HG03439 (cell line): ENCODE data around the gene TRDN.
"Not testable (repeated sequence)": the region's sequence is repeated elsewhere in the genome, so short reads cannot be mapped to it uniquely, and the experiment has no call there.

Experiments used
- ATAC-seq: cut with Tn5 transposase; IDR thresholded peaks from one replicate; pipeline ENCODE4 v1.9.1; 2021; ENCODE audit warnings: mild to moderate bottlenecking, moderate library complexity; ENCODE audit not compliant: unreplicated experiment

Gene TRDN

GRCh38 chr6:123635567-123635966 lies 1.2 kb downstream of the TRDN start:
- no peak for ATAC-seq

- ATAC-seq = no peak
Observed at GRCh38 chr6:123635144-123635543, 1.6 kb downstream of the TRDN start.

- no peak for ATAC-seq
Observed at GRCh38 chr6:123632641-123633040, 4.1 kb downstream of the TRDN start.

GRCh38 chr6:123629258-123629941 lies 7.3 kb downstream of the TRDN start:
- ATAC-seq = no peak

DNA sequence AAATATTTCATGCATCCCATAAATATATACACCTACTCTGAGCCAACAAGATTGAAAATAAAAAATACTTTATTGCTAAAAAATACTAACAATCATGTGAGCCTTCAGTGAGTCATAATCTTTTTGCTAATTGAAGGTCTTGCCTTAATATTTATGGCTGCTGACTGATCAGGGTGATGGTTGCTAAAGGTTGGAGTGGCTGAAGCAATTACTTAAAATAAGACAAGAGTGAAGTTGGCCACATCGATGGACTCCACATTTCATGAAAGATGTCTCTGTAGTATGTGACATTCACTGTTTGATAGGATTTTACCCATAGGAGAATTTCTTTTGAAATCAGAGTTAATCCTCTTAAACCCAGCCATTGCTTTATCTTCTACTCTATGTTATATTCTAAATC lies 11.1 kb downstream of the TRDN start:
- ATAC-seq = no peak

DNA sequence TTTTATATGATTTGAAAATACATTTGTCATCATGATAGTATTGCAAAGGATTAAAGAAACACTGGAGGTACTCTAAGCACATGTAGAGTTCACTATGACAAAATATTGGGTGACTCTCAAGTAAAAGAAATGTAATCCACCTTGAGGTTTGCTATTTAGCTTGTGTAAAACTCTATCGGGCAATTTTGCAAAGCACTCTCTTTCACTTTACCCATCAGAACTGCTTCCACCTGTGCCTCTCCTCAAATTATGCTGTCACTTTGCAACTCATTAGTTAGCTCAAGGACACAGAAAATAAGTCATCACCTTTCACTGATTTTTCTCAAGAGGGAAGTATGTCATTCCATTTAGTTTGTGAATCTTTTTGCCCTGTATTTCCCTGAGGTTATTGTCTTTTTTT lies 14.0 kb downstream of the TRDN start:
- ATAC-seq = no peak

GRCh38 chr6:123619156-123619555 lies 17.6 kb downstream of the TRDN start:
- ATAC-seq = no peak

DNA sequence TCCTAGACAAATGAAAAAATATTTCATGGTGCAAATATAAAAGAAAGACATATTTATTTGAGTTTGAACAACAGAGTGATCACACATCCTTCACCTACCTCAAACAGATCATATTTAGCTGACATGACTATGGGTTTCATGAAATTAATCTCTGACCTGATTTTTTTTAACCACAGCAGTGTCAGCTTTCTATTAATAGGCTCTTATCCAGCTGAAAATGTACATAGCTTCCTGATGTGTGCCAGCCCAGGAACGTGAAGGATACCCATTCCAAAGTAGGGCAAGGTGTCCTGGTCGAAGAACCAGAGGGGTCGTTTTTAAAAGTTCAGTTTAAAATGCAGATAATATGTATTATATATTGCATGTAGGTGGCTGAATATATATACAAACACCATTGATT lies 19.8 kb downstream of the TRDN start:
- ATAC-seq = no peak

GRCh38 chr6:123616016-123616415 lies 20.7 kb downstream of the TRDN start:
- ATAC-seq = no peak

DNA sequence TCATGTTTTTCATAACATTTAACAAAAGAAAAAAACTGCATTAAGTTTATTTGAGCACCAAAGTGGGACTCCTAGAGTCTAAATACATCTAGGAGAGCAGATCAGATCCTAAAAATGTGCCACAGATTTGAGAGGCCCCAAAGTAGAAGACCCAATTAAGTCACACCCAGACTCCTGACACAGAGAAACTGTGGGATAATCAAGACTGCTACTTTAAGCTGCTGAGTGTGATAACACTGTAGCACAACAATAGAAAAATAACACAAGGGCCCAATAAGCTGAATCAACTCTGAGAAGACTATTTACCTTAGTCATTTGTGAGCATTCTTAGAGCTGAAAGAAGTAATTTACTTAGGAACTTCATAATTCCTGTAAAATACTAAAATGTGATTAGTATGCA lies 26.0 kb downstream of the TRDN start:
- ATAC-seq = no peak

DNA sequence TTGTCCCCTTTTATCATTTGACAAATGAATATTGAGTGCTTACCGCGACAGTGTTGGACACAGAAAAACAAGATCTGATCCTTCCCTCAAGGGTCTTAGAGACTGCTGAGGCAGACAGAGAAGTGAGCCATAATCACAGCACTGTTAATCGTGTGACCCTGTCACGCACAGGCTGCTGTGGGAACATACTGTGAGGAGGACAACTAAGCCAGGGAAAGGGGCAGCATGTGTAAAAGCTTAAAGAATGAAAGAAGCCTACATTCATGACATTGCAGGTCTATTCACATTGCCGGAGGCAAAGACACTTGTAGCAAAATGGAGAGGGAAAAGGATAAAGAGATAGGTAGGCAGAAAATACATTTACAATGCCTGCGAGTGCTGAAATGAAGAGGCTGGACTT lies 32.7 kb downstream of the TRDN start:
- ATAC-seq = no peak

DNA sequence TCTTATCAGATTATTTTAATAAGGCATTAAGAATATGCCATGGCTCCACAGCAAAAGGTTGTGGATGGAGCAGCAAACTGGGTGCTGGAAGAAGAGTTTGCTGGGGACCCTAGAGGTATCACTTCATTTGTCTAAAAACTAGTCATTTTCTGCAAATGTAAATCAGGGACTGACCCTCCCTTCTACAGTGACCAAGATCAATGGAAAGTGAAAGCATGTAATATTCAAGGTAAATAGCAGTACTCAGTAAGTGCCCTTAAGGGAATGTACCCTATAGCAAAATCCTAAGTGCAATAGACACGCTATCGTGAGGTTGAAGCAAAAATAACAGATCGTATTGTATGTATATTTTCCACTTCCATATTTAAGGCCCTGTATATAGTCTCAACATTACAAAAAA lies 38.7 kb downstream of the TRDN start:
- peak; percentile 95 for ATAC-seq

DNA sequence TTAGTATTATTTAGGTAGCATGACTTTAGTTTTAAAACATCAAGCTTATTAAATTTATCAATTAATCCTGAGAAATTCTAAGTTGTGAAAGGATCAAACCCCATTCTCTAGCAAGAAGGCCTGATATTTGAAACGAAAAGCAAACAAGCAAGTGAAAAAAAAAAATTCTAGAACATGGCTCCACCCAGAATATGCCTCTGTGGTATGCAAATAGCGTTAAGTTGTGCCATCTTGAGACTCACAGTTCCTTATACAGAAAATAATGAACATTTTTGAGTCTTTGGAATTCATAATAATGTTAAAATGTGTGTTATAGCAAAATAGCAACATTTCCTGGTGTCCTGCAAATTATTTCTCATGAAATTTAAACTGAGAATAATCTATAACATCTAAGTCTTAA lies 42.0 kb downstream of the TRDN start:
- no peak for ATAC-seq

DNA sequence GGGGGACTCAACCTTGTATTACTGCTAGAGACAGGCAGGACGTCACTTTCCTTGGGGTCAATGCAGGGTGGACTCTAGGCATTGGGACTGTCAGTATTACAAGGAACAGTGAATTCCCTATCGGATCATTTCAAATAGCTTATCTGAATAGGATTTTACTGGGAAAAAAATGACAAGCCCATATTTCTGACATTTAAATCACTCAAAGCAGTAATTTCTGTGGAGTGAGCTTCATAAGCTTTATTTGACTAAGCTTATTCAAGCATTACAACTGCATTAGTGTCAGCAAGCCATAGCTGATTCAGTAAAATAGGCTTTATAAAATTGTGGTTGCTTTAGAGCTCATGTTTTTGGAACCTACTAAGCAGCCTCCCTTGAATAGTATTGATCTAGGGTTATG lies 44.3 kb downstream of the TRDN start:
- ATAC-seq = no peak

- ATAC-seq = no peak
Observed at GRCh38 chr6:123589973-123590372, 46.8 kb downstream of the TRDN start.

DNA sequence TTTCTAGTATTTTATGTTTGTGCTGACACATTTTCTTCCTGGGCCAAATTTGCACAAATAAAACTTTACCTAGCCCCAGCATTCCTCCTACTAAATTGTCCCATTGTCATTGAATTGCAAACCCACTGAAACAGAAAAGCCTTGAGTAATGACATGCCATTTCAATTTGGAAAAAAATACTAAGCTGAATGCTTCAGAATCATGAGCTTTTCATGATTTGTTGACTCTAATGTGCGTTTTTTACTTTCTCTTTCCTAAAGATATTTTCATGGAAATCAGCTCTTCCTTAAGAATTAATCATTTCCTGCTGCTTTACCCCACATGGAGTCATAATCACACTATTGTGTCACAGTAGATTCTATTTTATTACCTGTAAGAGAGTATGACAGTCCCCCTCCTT lies 47.4 kb downstream of the TRDN start:
- ATAC-seq = no peak

- ATAC-seq = no peak
Observed at GRCh38 chr6:123588546-123588895, 48.2 kb downstream of the TRDN start.

DNA sequence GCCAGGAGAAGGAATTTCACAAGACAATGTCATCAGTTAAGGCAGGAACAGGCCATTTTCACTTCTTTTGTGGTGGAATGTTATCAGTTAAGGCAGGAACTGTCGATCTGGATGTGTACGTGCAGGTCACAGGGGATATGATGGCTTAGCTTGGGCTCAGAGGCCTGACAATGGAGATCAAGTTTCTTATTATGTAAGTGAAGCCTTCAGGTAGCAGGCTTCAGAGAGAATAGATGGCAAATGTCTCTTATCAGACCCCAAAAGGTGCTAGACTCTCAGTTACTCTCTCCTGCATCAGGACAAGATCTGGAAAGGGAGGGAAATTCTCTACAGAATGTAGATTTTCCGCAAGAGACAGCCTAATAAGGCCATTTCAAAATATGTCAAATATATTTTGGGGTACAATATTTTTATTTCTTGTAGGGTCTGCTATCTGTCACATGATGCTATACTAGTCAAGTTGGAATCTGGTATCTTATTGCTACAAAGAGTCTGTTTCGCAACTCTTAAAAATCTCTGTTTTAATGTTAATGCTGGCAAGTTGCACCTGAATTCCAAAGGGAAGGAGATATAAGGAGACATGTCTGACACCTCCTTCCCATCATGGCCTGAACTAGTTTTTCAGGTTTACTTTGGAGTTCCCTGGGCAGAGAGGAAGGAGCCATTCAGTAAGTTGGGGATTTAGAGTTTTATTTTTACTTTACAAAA lies 48.8 kb downstream of the TRDN start:
- no peak for ATAC-seq

DNA sequence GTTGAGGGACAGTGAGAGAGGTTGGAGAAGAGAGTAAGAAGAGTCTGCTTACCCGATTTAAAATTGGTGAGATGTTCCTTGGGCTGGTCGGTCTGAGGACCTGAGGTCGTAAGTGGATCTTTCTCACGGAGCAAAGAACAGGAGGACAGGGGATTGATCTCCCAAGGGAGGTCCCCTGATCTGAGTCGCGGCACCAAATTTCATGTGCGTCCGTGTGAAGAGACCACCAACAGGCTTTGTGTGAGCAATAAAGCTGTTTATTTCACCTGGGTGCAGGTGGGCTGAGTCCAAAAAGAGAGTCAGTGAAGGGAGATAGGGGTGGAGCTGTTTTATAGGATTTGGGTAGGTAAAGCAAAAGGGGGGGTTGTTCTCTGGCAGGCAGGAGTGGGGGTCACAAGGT lies 49.3 kb downstream of the TRDN start:
- not testable (repeated sequence) for ATAC-seq

DNA sequence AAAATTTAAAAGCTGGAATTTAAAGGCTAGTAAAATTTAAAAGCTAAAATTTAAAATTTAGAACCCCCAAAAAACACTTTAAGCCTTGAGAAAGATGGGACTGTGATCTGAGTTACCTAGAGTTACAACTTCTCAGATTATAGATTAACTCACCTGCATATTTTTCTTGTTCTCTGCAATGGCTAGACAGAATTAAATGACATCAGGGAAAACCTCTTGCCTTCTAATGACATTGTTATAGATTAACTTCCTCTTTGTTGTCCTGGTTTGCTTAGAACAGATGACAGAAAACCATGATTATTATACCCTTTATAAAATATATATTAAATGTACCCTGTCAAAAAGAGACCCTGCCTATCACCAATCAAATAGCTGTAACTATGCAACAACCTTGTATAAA lies 56.4 kb downstream of the TRDN start:
- ATAC-seq = no peak

DNA sequence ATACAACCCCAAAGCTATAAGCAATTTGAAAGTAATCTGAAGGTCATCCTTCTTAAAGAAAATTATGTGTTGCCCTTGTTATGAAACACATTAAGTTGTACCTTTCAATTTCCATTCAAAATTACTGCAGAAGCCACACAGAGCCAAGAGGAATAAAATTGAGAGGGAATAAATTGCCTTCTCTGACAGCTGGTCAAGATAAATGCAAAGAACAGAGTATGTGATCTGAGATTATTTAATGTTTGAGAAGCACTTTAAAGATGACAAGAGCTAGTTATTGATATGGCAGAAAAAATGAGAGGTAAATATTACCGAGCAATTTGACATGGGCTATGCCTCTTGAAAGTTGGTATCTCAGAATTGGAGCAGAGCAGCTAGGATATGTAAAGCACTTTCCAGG lies 61.6 kb downstream of the TRDN start:
- no peak for ATAC-seq

GRCh38 chr6:123570813-123571684 lies 65.7 kb downstream of the TRDN start:
- no peak for ATAC-seq
